ENCODE data around the gene CAMK1G. TPM values are rescaled to one million over a fixed set of nuclear protein-coding genes. Genes with fewer than 3 reads are reported as not detected.

Gene CAMK1G
- total and polyA plus RNA-seq, 10 of the 15 experiments (the other 5 are each of a cell fraction or from before 2014, with no cell fraction given), result 0.18 to 0.20 TPM; not detected in 8

DNA sequence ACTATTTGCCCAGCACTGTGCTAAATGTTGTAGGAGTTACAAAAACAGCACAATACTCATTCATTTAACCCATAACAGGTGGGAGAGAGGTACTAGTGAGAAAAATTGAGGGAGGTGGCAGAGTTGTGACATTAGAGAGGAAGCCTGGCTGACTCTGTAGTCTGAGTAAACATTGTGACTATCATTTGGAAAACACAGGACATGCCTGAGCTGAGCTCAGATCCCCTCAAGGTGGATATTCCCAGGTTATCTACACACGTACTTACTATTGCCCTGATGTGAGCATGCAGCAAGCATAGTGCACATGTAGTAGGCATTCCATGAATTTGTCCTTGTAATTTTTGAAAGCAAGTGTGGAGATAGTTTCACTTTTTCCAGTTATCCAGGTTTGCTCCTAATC, 10.9 kb downstream of the CAMK1G start:
- no peaks in the 10 kb centered on the region for H4K20me1 ChIP-seq (ENCODE audit: control insufficient read depth, insufficient read depth)
- H3K9me3 ChIP-seq (replicated peaks; ENCODE audit: control insufficient read depth, insufficient read depth, low read length), result no peaks in the 10 kb centered on the region
- H3K4me1 ChIP-seq (ENCODE audit: control insufficient read depth, insufficient read depth, low read length), result no peaks in the 10 kb centered on the region
- CTCF ChIA-PET, result interaction anchor here (1.0 to 2.2 kb wide), 5 partner anchors 25 to 33 kb away, joined by 3 to 6 read pairs (median 4); no protein-coding TSS in a partner anchor
- SMC1A ChIA-PET (ENCODE audit: uncharacterized antibody, unreplicated experiment), result interaction anchor here (0.8 to 1.4 kb wide), 3 partner anchors 25 to 94 kb away, joined by 3 read pairs; no protein-coding TSS in a partner anchor
- RAD21 ChIA-PET (ENCODE audit: unreplicated experiment), result no interaction called here
- FAIRE-seq (no peak), ATAC-seq (no peak), DNase-seq (ENCODE audit: low read depth, low spot score) (no peak)
- intact Hi-C loops (cut with micrococcal nuclease; ENCODE audit: unreplicated experiment) (no loop called here), in situ Hi-C loops (cut with MboI) (no loop called here)
- H3K4me2 ChIP-seq (ENCODE audit: control insufficient read depth, insufficient read depth), result no peak overlapping the region
- H3K27ac ChIP-seq (ENCODE audit: control insufficient read depth, insufficient read depth), result no peak overlapping the region
- WGBS (ENCODE audit: insufficient coverage, insufficient replicate concordance, low lambda C conversion rate, missing lambda C conversion rate), result 8% methylated on average over 1 of the region's 1 CpG
- H3K27me3 ChIP-seq (replicated peaks in 1 of 2; ENCODE audit: control insufficient read depth in 2 of 2, insufficient read depth in 2 of 2, low read length in 1 of 2), result peaks cover 0 to 3% of the 10 kb centered on the region in 2 experiments; a peak in 2 of 4 replicates
- TF ChIP-seq RAD21 (IDR thresholded peaks at IDR 0.05; ENCODE audit: insufficient read depth, low read depth, low read length) (no peak), WRNIP1 (IDR thresholded peaks at IDR 0.05; ENCODE audit: borderline replicate concordance, low read depth, low read length) (no peak), SIN3A (IDR thresholded peaks at IDR 0.05; ENCODE audit: low read depth, low read length) (no peak), SIX5 (IDR thresholded peaks at IDR 0.05; ENCODE audit: low read depth, low read length, severe bottlenecking) (no peak), POLR2AphosphoS5 (IDR thresholded peaks at IDR 0.05; ENCODE audit: low read length) (no peak), CEBPZ (IDR thresholded peaks at IDR 0.05; ENCODE audit: low read depth, low read length) (no peak)
- TF ChIP-seq, protein P1, sequence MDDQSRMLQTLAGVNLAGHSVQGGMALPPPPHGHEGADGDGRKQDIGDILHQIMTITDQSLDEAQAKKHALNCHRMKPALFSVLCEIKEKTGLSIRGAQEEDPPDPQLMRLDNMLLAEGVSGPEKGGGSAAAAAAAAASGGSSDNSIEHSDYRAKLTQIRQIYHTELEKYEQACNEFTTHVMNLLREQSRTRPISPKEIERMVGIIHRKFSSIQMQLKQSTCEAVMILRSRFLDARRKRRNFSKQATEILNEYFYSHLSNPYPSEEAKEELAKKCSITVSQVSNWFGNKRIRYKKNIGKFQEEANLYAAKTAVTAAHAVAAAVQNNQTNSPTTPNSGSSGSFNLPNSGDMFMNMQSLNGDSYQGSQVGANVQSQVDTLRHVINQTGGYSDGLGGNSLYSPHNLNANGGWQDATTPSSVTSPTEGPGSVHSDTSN (IDR thresholded peaks at IDR 0.05; ENCODE audit: insufficient replicate concordance, low read depth, low read length), result no peak
- H2AFZ ChIP-seq (ENCODE audit: control insufficient read depth, low read depth, low read length), result no peak overlapping the region
- H3K9ac ChIP-seq (ENCODE audit: control insufficient read depth, insufficient read depth, low read length), result no peak overlapping the region
- BruUV-seq (replicated peaks), result no TSS peak
- no peak overlapping the region for H3K4me3 ChIP-seq
- POLR2A ChIA-PET, result no interaction called here
- no peaks in the 10 kb centered on the region for H3K79me2 ChIP-seq (ENCODE audit: control insufficient read depth, insufficient read depth, low read length)
- no peaks in the 10 kb centered on the region for H3K36me3 ChIP-seq (ENCODE audit: control insufficient read depth in 2 of 2, insufficient read depth in 2 of 2, low read length in 1 of 2)

Measured in GM12878 (cell line).